ENCODE results near the gene VAPA.
A peak's percentile ranks its signal among the peaks of the same experiment; 100 is the strongest.

The VAPA gene

DNA sequence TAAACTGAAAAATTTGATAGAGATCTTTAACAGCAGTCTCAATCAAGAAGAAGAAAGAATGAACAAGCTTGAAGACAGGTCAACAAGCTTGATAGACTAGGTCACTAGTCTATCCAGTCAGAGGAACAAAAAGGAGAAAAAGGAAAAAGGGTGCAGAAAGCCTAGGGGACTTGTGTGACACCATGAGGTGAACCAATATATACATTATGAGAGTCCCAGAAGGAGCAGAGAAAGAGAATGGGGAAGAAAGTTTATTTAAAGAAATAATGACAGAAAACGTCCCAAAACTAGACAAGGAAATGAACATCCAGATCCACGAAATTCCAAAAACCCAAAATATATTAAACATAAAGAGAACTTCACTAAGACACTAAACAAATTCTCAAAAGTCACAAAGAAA is 84.5 kb downstream of the VAPA start:
- H3K4me3 ChIP-seq (ENCODE audit: low read length), result no peak overlapping the region
- peaks cover 3% of the 10 kb centered on the region for H3K27me3 ChIP-seq (ENCODE audit: control insufficient read depth, insufficient read depth, low read length)
- H3K4me1 ChIP-seq (ENCODE audit: control insufficient read depth, insufficient read depth, low read length), result no peaks in the 10 kb centered on the region
- H3K36me3 ChIP-seq (ENCODE audit: insufficient read depth, low read length), result no peaks in the 10 kb centered on the region
- no peaks in the 10 kb centered on the region for H3K9me3 ChIP-seq (replicated peaks; ENCODE audit: low read length)
- no peak overlapping the region for H3K4me2 ChIP-seq (ENCODE audit: low read length)
- no peak overlapping the region for H3K9ac ChIP-seq (ENCODE audit: low read depth, low read length)

DNA sequence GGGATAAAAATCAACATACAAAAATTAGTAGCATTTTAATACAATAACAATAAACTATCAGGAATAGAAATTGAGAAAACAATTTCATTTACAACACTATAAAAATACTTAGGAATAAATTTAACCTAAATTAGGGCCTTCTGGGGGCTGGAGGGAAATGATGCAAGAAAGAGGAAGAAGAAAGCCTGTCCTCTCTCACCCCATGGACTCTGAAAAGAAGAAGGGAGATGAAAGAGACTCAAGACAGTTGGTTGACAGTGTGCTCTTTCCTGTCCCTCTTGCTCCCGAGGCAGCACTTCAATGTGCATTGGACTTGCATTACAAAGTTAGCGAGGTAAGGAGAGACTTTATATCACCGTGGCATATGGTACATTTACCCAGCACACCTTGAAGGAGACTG is 88.5 kb downstream of the VAPA start:
- no peak overlapping the region for H3K9ac ChIP-seq (ENCODE audit: low read depth, low read length)
- H3K4me1 ChIP-seq (ENCODE audit: control insufficient read depth, insufficient read depth, low read length), result no peaks in the 10 kb centered on the region
- no peaks in the 10 kb centered on the region for H3K9me3 ChIP-seq (replicated peaks; ENCODE audit: low read length)
- no peak overlapping the region for H3K4me2 ChIP-seq (ENCODE audit: low read length)
- no peak overlapping the region for H3K4me3 ChIP-seq (ENCODE audit: low read length)
- H3K27me3 ChIP-seq (ENCODE audit: control insufficient read depth, insufficient read depth, low read length), result peaks cover 3% of the 10 kb centered on the region
- H3K36me3 ChIP-seq (ENCODE audit: insufficient read depth, low read length), result no peaks in the 10 kb centered on the region

DNA sequence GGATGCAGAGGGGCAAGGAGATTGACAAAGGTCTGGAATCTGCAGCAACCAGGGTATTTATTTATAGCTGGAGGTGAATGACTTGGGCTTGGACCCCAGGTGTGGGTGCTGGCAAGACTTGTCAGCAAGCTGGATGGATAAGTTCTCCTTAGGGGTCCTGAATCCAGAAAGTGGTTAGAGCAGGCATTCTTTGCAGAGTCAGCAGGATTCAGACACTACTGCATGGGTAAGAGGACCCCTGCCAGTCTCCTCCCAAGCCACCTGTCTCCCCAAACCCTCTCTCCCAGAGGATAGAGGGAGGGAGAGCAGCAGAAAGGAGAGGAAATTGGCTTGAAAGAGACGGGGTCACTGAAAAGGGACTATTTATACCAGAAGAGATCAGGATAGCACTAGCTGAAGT is 89.5 kb downstream of the VAPA start:
- Histone ChIP-seq H3K4me2 (ENCODE audit: low read length) (no peak overlapping the region), H3K4me1 (ENCODE audit: control insufficient read depth, insufficient read depth, low read length) (no peaks in the 10 kb centered on the region)

DNA sequence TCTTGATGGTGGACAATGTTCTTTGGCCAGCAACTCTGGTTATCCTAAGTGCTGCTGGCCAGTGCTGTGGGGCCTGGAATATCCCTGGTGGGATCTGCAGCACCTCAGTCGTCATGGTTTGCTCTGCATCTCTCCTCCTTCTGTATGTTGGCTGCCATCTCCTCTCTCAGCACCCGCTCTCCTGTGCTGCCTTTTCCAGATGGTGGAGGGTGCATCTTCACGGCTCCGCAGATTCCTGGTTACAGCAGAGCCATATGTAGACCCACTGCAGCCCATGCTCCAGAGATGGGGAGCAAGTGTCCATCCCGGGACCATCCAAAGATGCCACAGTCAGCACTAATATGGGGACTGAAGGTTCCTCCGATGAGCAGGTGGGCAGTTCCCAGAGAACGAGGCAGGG is 90.0 kb downstream of the VAPA start:
- no peak overlapping the region for H3K4me3 ChIP-seq (ENCODE audit: low read length)
- no peaks in the 10 kb centered on the region for H3K4me1 ChIP-seq (ENCODE audit: control insufficient read depth, insufficient read depth, low read length)
- no peaks in the 10 kb centered on the region for H3K36me3 ChIP-seq (ENCODE audit: insufficient read depth, low read length)
- peaks cover 3% of the 10 kb centered on the region for H3K27me3 ChIP-seq (ENCODE audit: control insufficient read depth, insufficient read depth, low read length)
- no peaks in the 10 kb centered on the region for H3K9me3 ChIP-seq (replicated peaks; ENCODE audit: low read length)
- no peak overlapping the region for H3K4me2 ChIP-seq (ENCODE audit: low read length)
- H3K9ac ChIP-seq (ENCODE audit: low read depth, low read length), result no peak overlapping the region

More for the DNA sequence above, 89.5 kb downstream of the VAPA start:
- Histone ChIP-seq H3K27me3 (ENCODE audit: control insufficient read depth, insufficient read depth, low read length) (peaks cover 3% of the 10 kb centered on the region), H3K4me3 (ENCODE audit: low read length) (no peak overlapping the region), H3K36me3 (ENCODE audit: insufficient read depth, low read length) (no peaks in the 10 kb centered on the region), H3K9ac (ENCODE audit: low read depth, low read length) (no peak overlapping the region), H3K9me3 (replicated peaks; ENCODE audit: low read length) (no peaks in the 10 kb centered on the region)

DNA sequence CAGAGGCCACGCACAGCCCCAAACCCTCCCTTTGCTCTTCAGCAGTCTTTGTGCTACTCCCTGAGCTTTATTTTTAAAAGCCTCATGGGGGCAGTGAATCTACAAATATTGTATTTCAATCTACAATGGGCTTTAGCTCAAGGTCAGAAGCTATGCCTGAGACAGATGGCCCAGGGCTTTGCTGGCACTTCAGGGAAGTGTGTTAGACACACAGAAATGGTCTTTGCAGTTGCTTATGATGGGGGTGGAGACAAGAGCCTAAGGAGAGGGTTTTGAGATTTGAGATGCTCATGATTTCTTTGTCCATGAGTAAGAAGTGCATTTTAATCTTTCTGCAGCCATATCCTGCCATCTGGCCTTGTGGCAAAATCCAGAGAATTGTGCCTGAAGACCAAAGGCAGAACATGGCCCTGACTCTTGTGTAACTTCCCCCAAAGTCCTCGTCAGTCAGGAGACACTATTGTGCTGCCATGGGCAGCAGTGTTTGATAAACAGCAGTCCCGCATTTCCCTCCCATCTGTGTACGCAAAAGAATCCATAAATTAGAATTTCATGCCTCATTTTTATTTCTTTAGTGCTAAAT is 92.6 kb downstream of the VAPA start:
- H3K4me3 ChIP-seq (ENCODE audit: low read length), result no peak overlapping the region
- no peaks in the 10 kb centered on the region for H3K9me3 ChIP-seq (replicated peaks; ENCODE audit: low read length)
- peaks cover 3% of the 10 kb centered on the region for H3K27me3 ChIP-seq (ENCODE audit: control insufficient read depth, insufficient read depth, low read length)
- H3K9ac ChIP-seq (ENCODE audit: low read depth, low read length), result no peak overlapping the region
- peaks cover 15% of the 10 kb centered on the region for H3K4me1 ChIP-seq (ENCODE audit: control insufficient read depth, insufficient read depth, low read length)
- H3K4me2 ChIP-seq (ENCODE audit: low read length), result no peak overlapping the region
- H3K36me3 ChIP-seq (ENCODE audit: insufficient read depth, low read length), result no peaks in the 10 kb centered on the region

DNA sequence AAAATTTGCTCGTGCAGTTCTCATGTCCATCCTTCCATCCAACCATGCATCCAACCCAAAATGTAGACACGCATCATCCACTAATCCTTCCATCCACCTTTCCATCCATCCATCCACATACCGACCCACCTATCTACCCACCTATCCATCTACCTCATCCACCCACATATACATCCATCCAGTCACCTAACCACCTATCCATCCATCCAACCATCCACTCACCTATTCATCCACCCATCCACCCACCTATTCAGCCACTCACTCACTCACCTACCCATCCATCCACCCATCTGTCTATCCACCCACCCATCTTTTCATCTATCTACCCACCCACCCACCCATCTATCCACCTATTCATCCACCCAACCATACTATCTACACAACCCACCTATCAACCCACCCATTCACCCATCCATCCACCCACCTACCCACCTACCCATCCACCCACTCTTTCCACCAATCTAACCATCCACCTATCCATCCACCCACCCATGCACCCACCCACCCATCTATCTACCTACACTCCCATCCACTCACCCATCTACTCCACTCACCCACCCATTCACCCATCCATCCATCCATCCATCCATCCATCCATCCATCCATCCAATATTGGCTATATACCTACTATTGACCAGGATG is 94.3 kb downstream of the VAPA start:
- Histone ChIP-seq H3K4me3 (ENCODE audit: low read length) (no peak overlapping the region), H3K9ac (ENCODE audit: low read depth, low read length) (no peak overlapping the region), H3K36me3 (ENCODE audit: insufficient read depth, low read length) (no peaks in the 10 kb centered on the region), H3K9me3 (replicated peaks; ENCODE audit: low read length) (no peaks in the 10 kb centered on the region), H3K4me1 (ENCODE audit: control insufficient read depth, insufficient read depth, low read length) (peaks cover 17% of the 10 kb centered on the region), H3K4me2 (ENCODE audit: low read length) (no peak overlapping the region), H3K27me3 (ENCODE audit: control insufficient read depth, insufficient read depth, low read length) (no peaks in the 10 kb centered on the region)

Small RNA genes within 50 kb of the gene (small RNA-seq; reads per million reads assigned to genes)
- gene RNA5SP450, result 1.0 reads per million, percentile 34 among the genes with 10 or more reads in this experiment

Data from skeletal muscle satellite cell (primary cell).